A549 (cell line): Measurements from ENCODE around the gene LOXHD1.

ENCODE experiments used
- EP300 ChIP-seq, 2 experiments: fragments of >200 bp; sonication (Bioruptor Twin); formaldehyde crosslinking; IDR thresholded peaks; 2 replicates in 1 of 2; 3 replicates in 1 of 2; pipeline ENCODE4 v1.6.1; 2016 to 2017
- ESRRA ChIP-seq: fragments of 150-350 bp; IDR thresholded peaks from 2 replicates; pipeline ENCODE4 v1.6.1; 2014; ENCODE audit warnings: mild to moderate bottlenecking, low read length, borderline replicate concordance
- GATA3 ChIP-seq: IDR thresholded peaks from 2 replicates; pipeline ENCODE4 v1.6.1; 2012; ENCODE audit warnings: borderline replicate concordance
- MYC ChIP-seq: IDR thresholded peaks from 2 replicates; pipeline ENCODE4 v1.6.1; 2012; ENCODE audit warnings: mild to moderate bottlenecking, inconsistent platforms, low read length, improper control_type of control experiment, borderline replicate concordance
- RFX5 ChIP-seq: fragments of 450-650 bp; IDR thresholded peaks from 2 replicates; pipeline ENCODE4 v1.7.1; 2014; ENCODE audit warnings: antibody characterized with exemption, mild to moderate bottlenecking, moderate library complexity
- TF ChIP-seq, protein P1 (sequence below): fragments of >200 bp; sonication (Bioruptor Twin); formaldehyde crosslinking; IDR thresholded peaks from 3 replicates; pipeline ENCODE4 v1.5.1; 2016
- TF ChIP-seq, protein P2 (sequence below): fragments of 200-600 bp; sonication (generic); IDR thresholded peaks from 2 replicates; pipeline ENCODE4 v1.6.1; 2016; ENCODE audit warnings: antibody characterized with exemption, mild to moderate bottlenecking, moderate library complexity

DNA sequence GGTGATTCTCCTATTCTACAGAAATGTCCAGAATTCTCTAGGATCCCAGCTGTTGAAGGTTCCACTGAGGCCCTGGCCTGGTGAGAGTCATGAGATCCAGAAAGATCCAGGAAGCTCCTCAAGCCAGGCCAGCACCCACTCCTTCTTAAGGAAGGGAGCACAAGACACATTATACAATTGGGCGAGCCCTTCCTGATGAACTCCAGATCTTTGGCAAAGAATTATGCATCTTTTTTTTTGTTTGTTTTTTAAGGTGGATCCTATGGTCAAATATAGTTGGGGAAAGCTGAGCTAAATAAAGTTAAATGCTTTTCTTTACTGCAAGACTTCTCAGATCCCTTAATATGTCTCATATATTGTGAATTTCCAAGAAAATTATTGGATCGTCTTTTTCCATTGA, 37.0 kb upstream of the LOXHD1 start:
- TF ChIP-seq, protein P1, sequence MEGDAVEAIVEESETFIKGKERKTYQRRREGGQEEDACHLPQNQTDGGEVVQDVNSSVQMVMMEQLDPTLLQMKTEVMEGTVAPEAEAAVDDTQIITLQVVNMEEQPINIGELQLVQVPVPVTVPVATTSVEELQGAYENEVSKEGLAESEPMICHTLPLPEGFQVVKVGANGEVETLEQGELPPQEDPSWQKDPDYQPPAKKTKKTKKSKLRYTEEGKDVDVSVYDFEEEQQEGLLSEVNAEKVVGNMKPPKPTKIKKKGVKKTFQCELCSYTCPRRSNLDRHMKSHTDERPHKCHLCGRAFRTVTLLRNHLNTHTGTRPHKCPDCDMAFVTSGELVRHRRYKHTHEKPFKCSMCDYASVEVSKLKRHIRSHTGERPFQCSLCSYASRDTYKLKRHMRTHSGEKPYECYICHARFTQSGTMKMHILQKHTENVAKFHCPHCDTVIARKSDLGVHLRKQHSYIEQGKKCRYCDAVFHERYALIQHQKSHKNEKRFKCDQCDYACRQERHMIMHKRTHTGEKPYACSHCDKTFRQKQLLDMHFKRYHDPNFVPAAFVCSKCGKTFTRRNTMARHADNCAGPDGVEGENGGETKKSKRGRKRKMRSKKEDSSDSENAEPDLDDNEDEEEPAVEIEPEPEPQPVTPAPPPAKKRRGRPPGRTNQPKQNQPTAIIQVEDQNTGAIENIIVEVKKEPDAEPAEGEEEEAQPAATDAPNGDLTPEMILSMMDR, result no peak
- TF ChIP-seq RFX5, result no peak
- no peak for TF ChIP-seq ESRRA
- TF ChIP-seq GATA3, result no peak
- no peak for TF ChIP-seq EP300 (IDR thresholded peaks at IDR 0.05)
- TF ChIP-seq, protein P2, sequence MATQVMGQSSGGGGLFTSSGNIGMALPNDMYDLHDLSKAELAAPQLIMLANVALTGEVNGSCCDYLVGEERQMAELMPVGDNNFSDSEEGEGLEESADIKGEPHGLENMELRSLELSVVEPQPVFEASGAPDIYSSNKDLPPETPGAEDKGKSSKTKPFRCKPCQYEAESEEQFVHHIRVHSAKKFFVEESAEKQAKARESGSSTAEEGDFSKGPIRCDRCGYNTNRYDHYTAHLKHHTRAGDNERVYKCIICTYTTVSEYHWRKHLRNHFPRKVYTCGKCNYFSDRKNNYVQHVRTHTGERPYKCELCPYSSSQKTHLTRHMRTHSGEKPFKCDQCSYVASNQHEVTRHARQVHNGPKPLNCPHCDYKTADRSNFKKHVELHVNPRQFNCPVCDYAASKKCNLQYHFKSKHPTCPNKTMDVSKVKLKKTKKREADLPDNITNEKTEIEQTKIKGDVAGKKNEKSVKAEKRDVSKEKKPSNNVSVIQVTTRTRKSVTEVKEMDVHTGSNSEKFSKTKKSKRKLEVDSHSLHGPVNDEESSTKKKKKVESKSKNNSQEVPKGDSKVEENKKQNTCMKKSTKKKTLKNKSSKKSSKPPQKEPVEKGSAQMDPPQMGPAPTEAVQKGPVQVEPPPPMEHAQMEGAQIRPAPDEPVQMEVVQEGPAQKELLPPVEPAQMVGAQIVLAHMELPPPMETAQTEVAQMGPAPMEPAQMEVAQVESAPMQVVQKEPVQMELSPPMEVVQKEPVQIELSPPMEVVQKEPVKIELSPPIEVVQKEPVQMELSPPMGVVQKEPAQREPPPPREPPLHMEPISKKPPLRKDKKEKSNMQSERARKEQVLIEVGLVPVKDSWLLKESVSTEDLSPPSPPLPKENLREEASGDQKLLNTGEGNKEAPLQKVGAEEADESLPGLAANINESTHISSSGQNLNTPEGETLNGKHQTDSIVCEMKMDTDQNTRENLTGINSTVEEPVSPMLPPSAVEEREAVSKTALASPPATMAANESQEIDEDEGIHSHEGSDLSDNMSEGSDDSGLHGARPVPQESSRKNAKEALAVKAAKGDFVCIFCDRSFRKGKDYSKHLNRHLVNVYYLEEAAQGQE, result no peak
- no peak for TF ChIP-seq MYC
